ENCODE data around the gene SMTN.

SMTN gene

GRCh38 chr22:31121403-31121802 is 40.3 kb downstream of the SMTN start:
- H3K4me3 Mint-ChIP-seq, result no peak overlapping the region
- ATAC-seq (no peak), DNase-seq (no peak)
- H3K27me3 Mint-ChIP-seq, result no peaks in the 10 kb centered on the region
- H3K4me1 Mint-ChIP-seq, result no peaks in the 10 kb centered on the region
- H3K27ac Mint-ChIP-seq, result peak overlapping the region; percentile 13
- H3K9me3 Mint-ChIP-seq, result no peaks in the 10 kb centered on the region
- no peaks in the 10 kb centered on the region for H3K36me3 Mint-ChIP-seq (ENCODE audit: low read depth)

GRCh38 chr22:31122196-31122531 is 41.0 kb downstream of the SMTN start:
- Mint-ChIP-seq H3K4me3 (no peak overlapping the region), H3K27me3 (no peaks in the 10 kb centered on the region), H3K36me3 (ENCODE audit: low read depth) (no peaks in the 10 kb centered on the region), H3K27ac (no peak overlapping the region), H3K4me1 (no peaks in the 10 kb centered on the region), H3K9me3 (no peaks in the 10 kb centered on the region)
- ATAC-seq (no peak), DNase-seq (no peak)

- Mint-ChIP-seq H3K36me3 (ENCODE audit: low read depth) (no peaks in the 10 kb centered on the region), H3K4me3 (no peak within 1 kb of the TSS), H3K9me3 (no peaks in the 10 kb centered on the region), H3K27me3 (no peaks in the 10 kb centered on the region), H3K27ac (no peak within 1 kb of the TSS), H3K4me1 (no peaks in the 10 kb centered on the region)
- DNase-seq (no peak), ATAC-seq (no peak)
These were observed 41.6 kb downstream of the SMTN start, which contains the start of gene INPP5J for GRCh38 chr22:31122532-31123291. INPP5J (plus strand) TSS chr22:31122966; CDS start chr22:31123015, 49 bp downstream.

- DNase-seq (no peak), ATAC-seq (no peak)
- Mint-ChIP-seq H3K4me3 (no peak overlapping the region), H3K27me3 (no peaks in the 10 kb centered on the region), H3K4me1 (no peaks in the 10 kb centered on the region), H3K36me3 (ENCODE audit: low read depth) (no peaks in the 10 kb centered on the region), H3K9me3 (no peaks in the 10 kb centered on the region), H3K27ac (no peak overlapping the region)
These were observed 42.1 kb downstream of the SMTN start for GRCh38 chr22:31123292-31123602.

GRCh38 chr22:31124290-31124689 is 43.2 kb downstream of the SMTN start:
- Mint-ChIP-seq H3K36me3 (ENCODE audit: low read depth) (no peaks in the 10 kb centered on the region), H3K9me3 (no peaks in the 10 kb centered on the region), H3K27me3 (no peaks in the 10 kb centered on the region), H3K4me3 (no peak overlapping the region), H3K27ac (no peak overlapping the region), H3K4me1 (no peaks in the 10 kb centered on the region)
- no peak for ATAC-seq
- DNase-seq, result no peak

- ATAC-seq (no peak), DNase-seq (no peak)
- H3K36me3 Mint-ChIP-seq (ENCODE audit: low read depth), result no peaks in the 10 kb centered on the region
- no peaks in the 10 kb centered on the region for H3K4me1 Mint-ChIP-seq
- H3K4me3 Mint-ChIP-seq, result no peak overlapping the region
- no peak overlapping the region for H3K27ac Mint-ChIP-seq
- no peaks in the 10 kb centered on the region for H3K27me3 Mint-ChIP-seq
- H3K9me3 Mint-ChIP-seq, result no peaks in the 10 kb centered on the region
These were observed 43.8 kb downstream of the SMTN start for GRCh38 chr22:31124811-31125465.

- Mint-ChIP-seq H3K9me3 (no peaks in the 10 kb centered on the region), H3K36me3 (ENCODE audit: low read depth) (no peaks in the 10 kb centered on the region), H3K27me3 (no peaks in the 10 kb centered on the region), H3K4me1 (no peaks in the 10 kb centered on the region), H3K4me3 (no peak overlapping the region), H3K27ac (no peak overlapping the region)
- ATAC-seq (no peak), DNase-seq (no peak)
These were observed 44.5 kb downstream of the SMTN start for GRCh38 chr22:31125521-31126117.

GRCh38 chr22:31126128-31126868 is 45.2 kb downstream of the SMTN start:
- DNase-seq, result no peak
- H3K9me3 Mint-ChIP-seq, result no peaks in the 10 kb centered on the region
- no peaks in the 10 kb centered on the region for H3K4me1 Mint-ChIP-seq
- H3K36me3 Mint-ChIP-seq (ENCODE audit: low read depth), result no peaks in the 10 kb centered on the region
- no peak overlapping the region for H3K27ac Mint-ChIP-seq
- no peaks in the 10 kb centered on the region for H3K27me3 Mint-ChIP-seq
- ATAC-seq, result no peak
- no peak overlapping the region for H3K4me3 Mint-ChIP-seq

GRCh38 chr22:31126869-31127175 is 45.7 kb downstream of the SMTN start:
- no peak overlapping the region for H3K4me3 Mint-ChIP-seq
- H3K9me3 Mint-ChIP-seq, result no peaks in the 10 kb centered on the region
- ATAC-seq (no peak), DNase-seq (no peak)
- no peaks in the 10 kb centered on the region for H3K4me1 Mint-ChIP-seq
- H3K27me3 Mint-ChIP-seq, result no peaks in the 10 kb centered on the region
- no peaks in the 10 kb centered on the region for H3K36me3 Mint-ChIP-seq (ENCODE audit: low read depth)
- no peak overlapping the region for H3K27ac Mint-ChIP-seq

- DNase-seq (no peak), ATAC-seq (no peak)
- H3K27me3 Mint-ChIP-seq, result no peaks in the 10 kb centered on the region
- H3K27ac Mint-ChIP-seq, result no peak overlapping the region
- no peaks in the 10 kb centered on the region for H3K36me3 Mint-ChIP-seq (ENCODE audit: low read depth)
- no peaks in the 10 kb centered on the region for H3K4me1 Mint-ChIP-seq
- H3K9me3 Mint-ChIP-seq, result no peaks in the 10 kb centered on the region
- H3K4me3 Mint-ChIP-seq, result no peak overlapping the region
These were observed 46.2 kb downstream of the SMTN start for GRCh38 chr22:31127181-31127772.

- Mint-ChIP-seq H3K27me3 (no peaks in the 10 kb centered on the region), H3K4me1 (no peaks in the 10 kb centered on the region), H3K4me3 (no peak overlapping the region), H3K27ac (no peak overlapping the region), H3K36me3 (ENCODE audit: low read depth) (no peaks in the 10 kb centered on the region), H3K9me3 (no peaks in the 10 kb centered on the region)
- no peak for ATAC-seq
- no peak for DNase-seq
These were observed 47.0 kb downstream of the SMTN start for GRCh38 chr22:31128156-31128555.

- ATAC-seq, result no peak
- no peak overlapping the region for H3K4me3 Mint-ChIP-seq
- H3K27me3 Mint-ChIP-seq, result no peaks in the 10 kb centered on the region
- no peaks in the 10 kb centered on the region for H3K9me3 Mint-ChIP-seq
- H3K4me1 Mint-ChIP-seq, result no peaks in the 10 kb centered on the region
- DNase-seq, result no peak
- no peak overlapping the region for H3K27ac Mint-ChIP-seq
- no peaks in the 10 kb centered on the region for H3K36me3 Mint-ChIP-seq (ENCODE audit: low read depth)
These were observed 49.8 kb downstream of the SMTN start for GRCh38 chr22:31130873-31131272.

GRCh38 chr22:31133911-31134310 is 52.8 kb downstream of the SMTN start:
- H3K4me3 Mint-ChIP-seq, result no peak overlapping the region
- H3K27ac Mint-ChIP-seq, result no peak overlapping the region
- no peaks in the 10 kb centered on the region for H3K9me3 Mint-ChIP-seq
- ATAC-seq (no peak), DNase-seq (no peak)
- no peaks in the 10 kb centered on the region for H3K27me3 Mint-ChIP-seq
- no peaks in the 10 kb centered on the region for H3K4me1 Mint-ChIP-seq
- H3K36me3 Mint-ChIP-seq (ENCODE audit: low read depth), result no peaks in the 10 kb centered on the region

- DNase-seq (no peak), ATAC-seq (no peak)
- no peak overlapping the region for H3K27ac Mint-ChIP-seq
- H3K9me3 Mint-ChIP-seq, result no peaks in the 10 kb centered on the region
- H3K36me3 Mint-ChIP-seq (ENCODE audit: low read depth), result no peaks in the 10 kb centered on the region
- H3K4me1 Mint-ChIP-seq, result no peaks in the 10 kb centered on the region
- no peaks in the 10 kb centered on the region for H3K27me3 Mint-ChIP-seq
- H3K4me3 Mint-ChIP-seq, result no peak overlapping the region
These were observed 53.6 kb downstream of the SMTN start for GRCh38 chr22:31134688-31135087.

- Mint-ChIP-seq H3K27ac (no peak overlapping the region), H3K4me3 (no peak overlapping the region), H3K9me3 (no peaks in the 10 kb centered on the region), H3K27me3 (no peaks in the 10 kb centered on the region), H3K36me3 (ENCODE audit: low read depth) (no peaks in the 10 kb centered on the region), H3K4me1 (no peaks in the 10 kb centered on the region)
- no peak for ATAC-seq
- no peak for DNase-seq
These were observed 54.6 kb downstream of the SMTN start for GRCh38 chr22:31135706-31136105.
